Left cardiac atrium (tissue), 4 donors: ENCODE data around the gene GJC1. TPM values are rescaled to one million over a fixed set of nuclear protein-coding genes. Genes with fewer than 3 reads are reported as not detected.

Experiments
- ATAC-seq, 2 donors: fragments of 200-7000 bp; cut with Tn5 transposase; one replicate each; pipeline ENCODE4 v1.9.1; 2020; ENCODE audit warnings: mild to moderate bottlenecking in 2 of 2, moderate library complexity in 2 of 2
- DNase-seq: peaks from one replicate; pipeline ENCODE4 v3.0.0-alpha.2; 2020
- intact Hi-C, 2 donors: fragments of 100-400 bp; cut with DNase I; formaldehyde crosslinking; loops; one replicate each; pipeline versions ENCODE4 v1.14.1 to v1.15.1; 2022 to 2023
- total RNA-seq, 2 donors: library from RNA; stranded (reverse); fragmentation: NEBNext Ultra II Directional; extraction: Animal tissue kit (Norgen Biotek cat#: 25700); gene quantifications; one replicate each; pipeline ENCODE4 v1.2.1, GENCODE V29; 2021
- donor health status: DM: no; HTN: yes; CAD: no.
- donor health status: DM: no; HTN: yes; CAD: no; lungs with severe emphysema.
- donor health status: DM: yes; HTN: yes; CAD: no.
- donor health status: Dilated cardiomyopathy.

The GJC1 gene
- total RNA-seq, 2 donors from 2014 or later, result 28.5 to 38.5 TPM

GRCh38 chr17:44754276-44754675, 75.8 kb downstream of the GJC1 start:
- no peak for DNase-seq
- intact Hi-C loops, result no loop called here
- no peak for ATAC-seq

GRCh38 chr17:44752953-44753861, 76.9 kb downstream of the GJC1 start:
- no peak for DNase-seq
- ATAC-seq, result no peak
- intact Hi-C loops, result no loop called here

GRCh38 chr17:44751806-44752205, 78.3 kb downstream of the GJC1 start:
- DNase-seq (no peak), ATAC-seq (no peak)
- intact Hi-C loops, result no loop called here

GRCh38 chr17:44751331-44751730, 78.8 kb downstream of the GJC1 start:
- DNase-seq, result no peak
- ATAC-seq, result no peak
- intact Hi-C loops, result no loop called here

GRCh38 chr17:44749980-44750318, 80.1 kb downstream of the GJC1 start:
- DNase-seq, result no peak
- intact Hi-C loops, result no loop called here
- ATAC-seq, result peak; percentile 29 to 32

- peak; percentile 49 for DNase-seq
- ATAC-seq, result peak; percentile 66 to 67
- intact Hi-C loops, result no loop called here
These were observed 80.8 kb downstream of the GJC1 start for GRCh38 chr17:44749076-44749979.

Other genes starting within 250 kb of the GJC1 start
- gene MEIOC, start 173.8 kb downstream of the GJC1 start, total RNA-seq, result under 1 TPM in 1 of 2 donors, not detected in 1; 0.10 TPM
- 10 to 100 TPM; 20.3 to 23.7 TPM for gene CCDC43, start 140.5 kb downstream of the GJC1 start, total RNA-seq
- 1 to 10 TPM; 3.6 to 5.6 TPM for gene DBF4B, start 121.6 kb downstream of the GJC1 start, total RNA-seq
- gene ADAM11, start 71.3 kb downstream of the GJC1 start, total RNA-seq, result 10 to 100 TPM; 19.5 to 28.0 TPM
- gene HIGD1B, start 17.6 kb upstream of the GJC1 start, total RNA-seq, result 10 to 100 TPM; 11.6 to 14.1 TPM
- 10 to 100 TPM; 59.0 to 66.1 TPM for gene EFTUD2, start 69.2 kb upstream of the GJC1 start, total RNA-seq
- gene GFAP, start 85.2 kb upstream of the GJC1 start, total RNA-seq, result 1 to 10 TPM; 2.3 to 4.0 TPM
- gene KIF18B, start 117.5 kb upstream of the GJC1 start, total RNA-seq, result under 1 TPM; 0.16 to 0.85 TPM
- 1 to 10 TPM in 1 of 2 donors, under 1 TPM in 1; 0.94 to 2.9 TPM for gene C1QL1, start 138.0 kb upstream of the GJC1 start, total RNA-seq
- gene DCAKD, start 221.3 kb upstream of the GJC1 start, total RNA-seq, result 10 to 100 TPM; 30.9 to 33.2 TPM
- 10 to 100 TPM; 66.6 to 92.4 TPM for gene NMT1, start 231.0 kb upstream of the GJC1 start, total RNA-seq